Uterus (tissue), 2 donors: ENCODE measurements around the gene COX4I1.

Experiments used
- CTCF ChIP-seq, 4 experiments: fragments of 200-600 bp in 2 of 4; fragments of 450-650 bp in 2 of 4; sonication (generic) in 2 of 4; IDR thresholded peaks; one replicate each; pipeline ENCODE4 v1.5.1; 2016 to 2019; ENCODE audit warnings: antibody characterized with exemption in 4 of 4, mild to moderate bottlenecking in 2 of 4, moderate library complexity in 1 of 4
- POLR2A ChIP-seq, 2 donors: fragments of 450-650 bp; IDR thresholded peaks; one replicate each; pipeline ENCODE4 v1.6.1; 2016; ENCODE audit warnings: antibody characterized with exemption in 2 of 2, mild to moderate bottlenecking in 1 of 2, moderate library complexity in 1 of 2

- TF ChIP-seq CTCF (IDR thresholded peaks at IDR 0.05) (no peak), POLR2A (IDR thresholded peaks at IDR 0.05) (no peak)
These were observed 21.7 kb upstream of the COX4I1 start for GRCh38 chr16:85777583-85778310.
